Esophagus muscularis mucosa (tissue), 4 donors: ENCODE data around the gene ZNF25. TPM values are rescaled to one million over a fixed set of nuclear protein-coding genes. Genes with fewer than 3 reads are reported as not detected.
"Not testable (repeated sequence)": the region's sequence is repeated elsewhere in the genome, so short reads cannot be mapped to it uniquely, and the experiment has no call there.

Experiments
- DNase-seq: peaks from one replicate; pipeline ENCODE4 v3.0.0-alpha.2; 2017; ENCODE audit errors: extremely low spot score
- H3K27ac ChIP-seq, 4 donors: fragments of 200-600 bp; sonication (generic); replicated peaks in 1 of 4; 1 replicate in 3 of 4; 2 replicates in 1 of 4; pipeline ENCODE4 v1.5.1; 2016 to 2019; ENCODE audit warnings: mild to moderate bottlenecking in 1 of 4
- H3K27me3 ChIP-seq, 4 donors: fragments of 200-600 bp; sonication (generic); one replicate each; pipeline versions ENCODE4 v1.5.1 to v1.6.0; 2016 to 2019
- H3K36me3 ChIP-seq, 4 donors: fragments of 200-600 bp; sonication (generic); one replicate each; pipeline ENCODE4 v1.5.1; 2016 to 2019
- H3K4me1 ChIP-seq, 4 donors: fragments of 200-600 bp; sonication (generic); one replicate each; pipeline ENCODE4 v1.5.1; 2016 to 2019
- H3K4me3 ChIP-seq, 4 donors: fragments of 200-600 bp; sonication (generic); 1 replicate in 2 of 4; 2 replicates in 2 of 4; pipeline ENCODE4 v1.5.1; 2016 to 2019; ENCODE audit warnings: mild to moderate bottlenecking in 4 of 4, moderate library complexity in 1 of 4
- H3K9me3 ChIP-seq, 4 donors: fragments of 200-600 bp; sonication (generic); 1 replicate in 3 of 4; 2 replicates in 1 of 4; pipeline ENCODE4 v1.5.1; 2016 to 2019
- EP300 ChIP-seq: sonication (generic); formaldehyde crosslinking; IDR thresholded peaks from one replicate; pipeline ENCODE4 v1.6.1; 2017; ENCODE audit warnings: antibody characterized with exemption
- POLR2A ChIP-seq: fragments of 450-650 bp; IDR thresholded peaks from one replicate; pipeline ENCODE4 v1.6.1; 2017; ENCODE audit warnings: antibody characterized with exemption, moderate library complexity, mild to moderate bottlenecking, low read depth
- POLR2AphosphoS5 ChIP-seq, 2 donors: sonication (generic); formaldehyde crosslinking; IDR thresholded peaks; one replicate each; pipeline ENCODE4 v1.6.1; 2017; ENCODE audit warnings: antibody characterized with exemption in 2 of 2
- WGBS: methylation state at CpG from one replicate; pipeline ENCODE4 v1.1.5; 2018; 5-methylcytosine and 5-hydroxymethylcytosine counted together
- intact Hi-C: fragments of 100-400 bp; cut with DNase I; formaldehyde crosslinking; loops from one replicate; pipeline ENCODE4 v1.15.1; 2023
- small RNA-seq, 3 donors: library from RNA; depleted of rRNA; stranded (forward); fragments of <200 nt; gene quantifications; one replicate each; pipeline ENCODE3, GENCODE V24; 2016
- total RNA-seq, 4 donors: library from RNA; depleted of rRNA; stranded (reverse); fragments of >200 nt; gene quantifications; one replicate each; pipeline versions ENCODE4 v1.1.0 to v1.2.1, GENCODE V29; 2016
- TF ChIP-seq, protein P1 (sequence below), 3 experiments: fragments of 200-600 bp in 2 of 3; fragments of 450-650 bp in 1 of 3; sonication (generic) in 2 of 3; IDR thresholded peaks; one replicate each; pipeline ENCODE4 v1.5.1; 2017 to 2019; ENCODE audit warnings: antibody characterized with exemption in 3 of 3, mild to moderate bottlenecking in 2 of 3, moderate library complexity in 1 of 3

The ZNF25 gene
- total RNA-seq, 4 donors from 2014 or later: 16.4 to 24.5 (median 19.6) TPM

DNA sequence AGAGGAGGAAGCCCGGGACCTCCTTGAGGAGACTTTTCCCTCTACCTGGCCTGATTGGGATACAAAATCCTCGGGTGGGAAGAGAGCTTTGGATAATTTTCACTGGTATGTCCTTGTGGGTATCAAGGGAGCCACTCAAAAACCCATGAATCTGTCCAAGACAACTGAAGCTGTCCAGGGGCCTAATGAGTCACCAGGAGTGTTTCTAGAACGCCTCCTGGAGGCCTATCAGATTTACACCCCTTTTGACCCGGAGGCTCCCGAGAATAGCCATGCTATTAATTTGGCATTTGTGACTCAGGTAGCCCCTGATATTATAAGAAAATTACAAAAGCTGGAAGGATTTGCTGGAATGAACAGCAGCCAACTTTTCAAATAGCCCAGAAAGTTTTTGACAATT, 38.6 kb downstream of the ZNF25 start:
- 79% methylated on average over 5 of the region's 5 CpGs for WGBS
- intact Hi-C loops: no loop called here

DNA sequence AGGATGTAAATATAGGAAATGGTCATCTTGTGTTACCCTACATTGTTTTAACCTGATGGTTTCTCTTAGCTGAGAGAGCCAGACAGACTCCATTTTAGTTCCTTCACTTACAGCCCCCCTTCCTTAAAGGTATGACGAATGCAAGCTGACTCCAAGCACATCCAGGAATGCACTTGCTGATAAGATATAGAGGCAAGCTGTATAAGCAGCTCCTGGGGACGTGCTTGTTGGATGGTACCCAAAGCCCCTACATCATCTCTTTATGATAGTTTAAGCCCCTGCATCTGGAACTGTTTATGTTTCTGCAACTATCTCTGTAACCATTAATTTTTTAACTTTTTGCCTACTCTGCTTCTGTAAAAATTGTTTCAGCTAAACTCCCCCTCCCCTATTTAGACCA, 41.7 kb downstream of the ZNF25 start:
- DNase-seq: no peak
- H3K27me3 ChIP-seq: no peaks in the 10 kb centered on the region
- no peaks in the 10 kb centered on the region for H3K9me3 ChIP-seq
- no peaks in the 10 kb centered on the region for H3K4me1 ChIP-seq
- H3K4me3 ChIP-seq: no peak overlapping the region
- no peaks in the 10 kb centered on the region for H3K36me3 ChIP-seq
- no peak overlapping the region for H3K27ac ChIP-seq
- TF ChIP-seq POLR2AphosphoS5 (IDR thresholded peaks at IDR 0.05): no peak
- TF ChIP-seq, protein P1, sequence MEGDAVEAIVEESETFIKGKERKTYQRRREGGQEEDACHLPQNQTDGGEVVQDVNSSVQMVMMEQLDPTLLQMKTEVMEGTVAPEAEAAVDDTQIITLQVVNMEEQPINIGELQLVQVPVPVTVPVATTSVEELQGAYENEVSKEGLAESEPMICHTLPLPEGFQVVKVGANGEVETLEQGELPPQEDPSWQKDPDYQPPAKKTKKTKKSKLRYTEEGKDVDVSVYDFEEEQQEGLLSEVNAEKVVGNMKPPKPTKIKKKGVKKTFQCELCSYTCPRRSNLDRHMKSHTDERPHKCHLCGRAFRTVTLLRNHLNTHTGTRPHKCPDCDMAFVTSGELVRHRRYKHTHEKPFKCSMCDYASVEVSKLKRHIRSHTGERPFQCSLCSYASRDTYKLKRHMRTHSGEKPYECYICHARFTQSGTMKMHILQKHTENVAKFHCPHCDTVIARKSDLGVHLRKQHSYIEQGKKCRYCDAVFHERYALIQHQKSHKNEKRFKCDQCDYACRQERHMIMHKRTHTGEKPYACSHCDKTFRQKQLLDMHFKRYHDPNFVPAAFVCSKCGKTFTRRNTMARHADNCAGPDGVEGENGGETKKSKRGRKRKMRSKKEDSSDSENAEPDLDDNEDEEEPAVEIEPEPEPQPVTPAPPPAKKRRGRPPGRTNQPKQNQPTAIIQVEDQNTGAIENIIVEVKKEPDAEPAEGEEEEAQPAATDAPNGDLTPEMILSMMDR (IDR thresholded peaks at IDR 0.05): no peak
- 50% methylated on average over 2 of the region's 2 CpGs for WGBS
- intact Hi-C loops: no loop called here

More for the DNA sequence above, 38.6 kb downstream of the ZNF25 start:
- H3K9me3 ChIP-seq: no peaks in the 10 kb centered on the region
- H3K4me3 ChIP-seq: no peak overlapping the region
- H3K4me1 ChIP-seq: no peaks in the 10 kb centered on the region
- H3K27ac ChIP-seq: no peak overlapping the region
- peaks cover 0 to 4% (median 0%) of the 10 kb centered on the region in 4 donors for H3K36me3 ChIP-seq
- no peak for DNase-seq
- H3K27me3 ChIP-seq: no peaks in the 10 kb centered on the region
- TF ChIP-seq POLR2AphosphoS5 (IDR thresholded peaks at IDR 0.05) (no peak), EP300 (no peak), POLR2A (no peak)

DNA sequence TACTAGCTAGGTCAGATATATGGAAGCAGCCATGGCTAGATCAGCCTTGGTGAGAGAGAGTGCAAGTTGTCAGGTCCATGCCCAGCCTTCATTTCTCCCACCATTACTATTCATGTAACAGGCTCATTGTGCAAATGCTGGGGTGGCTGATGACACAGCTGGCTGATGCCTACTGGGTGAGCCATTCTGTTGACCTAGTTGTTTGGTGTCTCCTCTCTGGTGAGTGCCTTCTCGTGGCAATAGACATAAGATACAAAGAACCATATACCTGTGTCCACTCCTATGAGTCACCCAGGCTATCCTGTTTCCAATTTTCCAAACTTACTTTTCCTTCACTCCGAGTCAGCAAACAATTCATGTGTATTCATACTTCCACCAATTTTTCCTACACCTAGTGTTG, 46.0 kb downstream of the ZNF25 start:
- intact Hi-C loops: no loop called here
- Histone ChIP-seq H3K36me3 (no peaks in the 10 kb centered on the region), H3K4me1 (no peaks in the 10 kb centered on the region), H3K27me3 (no peaks in the 10 kb centered on the region), H3K4me3 (no peak overlapping the region), H3K9me3 (no peaks in the 10 kb centered on the region), H3K27ac (no peak overlapping the region)
- DNase-seq: no peak
- 47% methylated on average over 2 of the region's 2 CpGs for WGBS
- TF ChIP-seq EP300: no peak
- no peak for TF ChIP-seq POLR2AphosphoS5 (IDR thresholded peaks at IDR 0.05)
- no peak for TF ChIP-seq POLR2A
- TF ChIP-seq, protein P1 (IDR thresholded peaks at IDR 0.05): no peak

DNA sequence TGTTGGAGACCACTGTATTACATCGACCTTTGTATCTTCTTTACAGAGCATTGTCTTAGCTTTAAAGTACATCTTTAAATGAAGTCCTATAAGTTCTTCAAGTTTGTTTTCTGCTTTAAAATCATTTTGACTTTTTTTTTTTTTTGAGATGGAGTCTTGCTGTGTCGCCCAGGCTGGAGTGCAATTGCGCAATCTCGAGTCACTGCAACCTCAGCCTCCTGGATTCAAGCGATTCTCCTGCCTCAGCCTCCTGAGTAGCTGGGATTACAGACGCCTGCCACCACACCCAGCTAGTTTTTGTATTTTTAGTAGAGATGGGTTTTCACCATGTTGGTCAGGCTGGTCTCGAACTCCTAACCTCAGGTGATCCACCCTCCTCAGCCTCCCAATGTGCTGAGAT, 68.3 kb downstream of the ZNF25 start:
- H3K9me3 ChIP-seq, H3K4me1 ChIP-seq, H3K27ac ChIP-seq, DNase-seq, H3K36me3 ChIP-seq, H3K4me3 ChIP-seq, intact Hi-C loops, H3K27me3 ChIP-seq: not testable (repeated sequence)
- 89% methylated on average over 7 of the region's 7 CpGs for WGBS

DNA sequence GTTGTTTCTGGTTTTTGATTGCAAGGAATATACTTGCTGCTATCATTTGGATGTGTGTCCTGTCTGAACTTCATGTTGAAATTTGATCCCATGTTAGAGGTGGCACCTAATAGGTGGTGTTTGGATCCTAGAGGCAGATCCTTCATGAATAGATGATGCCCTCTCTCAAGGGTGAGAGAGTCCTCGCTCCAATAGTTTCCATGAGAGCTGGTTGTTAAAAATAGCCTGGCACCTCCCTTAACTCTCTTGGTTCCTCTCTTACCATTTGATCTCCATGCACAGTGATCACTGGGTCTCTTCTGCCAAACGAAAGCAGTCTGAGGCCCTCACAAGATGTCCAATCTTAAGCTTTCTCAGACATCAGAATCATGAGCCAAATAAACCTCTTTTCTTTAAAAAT, 70.1 kb downstream of the ZNF25 start:
- Histone ChIP-seq H3K9me3 (peaks cover 0 to 8% (median 0%) of the 10 kb centered on the region in 4 donors), H3K27ac (no peak overlapping the region), H3K36me3 (no peaks in the 10 kb centered on the region), H3K4me3 (no peak overlapping the region), H3K27me3 (no peaks in the 10 kb centered on the region), H3K4me1 (no peaks in the 10 kb centered on the region)
- WGBS: 47% methylated on average over 2 of the region's 2 CpGs
- no peak for DNase-seq
- TF ChIP-seq, protein P1 (IDR thresholded peaks at IDR 0.05): no peak
- TF ChIP-seq POLR2AphosphoS5 (IDR thresholded peaks at IDR 0.05) (no peak), EP300 (no peak), POLR2A (no peak)
- intact Hi-C loops: no loop called here

Small RNAs within 50 kb of the gene (small RNA-seq; reads per million reads assigned to genes)
- gene RF00019: 0 reads per million in 3 donors

Other genes starting within 250 kb of the ZNF25 start
- gene ZNF248, start 119.0 kb downstream of the ZNF25 start, total RNA-seq: 10 to 100 TPM; 12.9 to 23.7 (median 17.6) TPM
- 10 to 100 TPM; 24.9 to 31.5 (median 26.4) TPM for gene ZNF33A, start 34.0 kb upstream of the ZNF25 start, total RNA-seq
- 10 to 100 TPM; 11.4 to 19.1 (median 17.7) TPM for gene ZNF37A, start 117.7 kb upstream of the ZNF25 start, total RNA-seq